CD4-positive, alpha-beta T cell treated with Interleukin-12 subunit alpha and Interleukin-12 subunit beta, for 1 hour (primary cell): ENCODE data around the gene TM4SF5.
A peak's percentile ranks its signal among the peaks of the same experiment; 100 is the strongest.

Source experiments
- DNase-seq: peaks from one replicate; pipeline ENCODE4 v3.0.0-alpha.2; 2020

Gene TM4SF5

GRCh38 chr17:4771519-4772234, at the start of gene TM4SF5:
Gene TM4SF5 (plus strand): TSS chr17:4771886. CDS start chr17:4771923, 37 bp downstream.
- DNase-seq: no peak

DNA sequence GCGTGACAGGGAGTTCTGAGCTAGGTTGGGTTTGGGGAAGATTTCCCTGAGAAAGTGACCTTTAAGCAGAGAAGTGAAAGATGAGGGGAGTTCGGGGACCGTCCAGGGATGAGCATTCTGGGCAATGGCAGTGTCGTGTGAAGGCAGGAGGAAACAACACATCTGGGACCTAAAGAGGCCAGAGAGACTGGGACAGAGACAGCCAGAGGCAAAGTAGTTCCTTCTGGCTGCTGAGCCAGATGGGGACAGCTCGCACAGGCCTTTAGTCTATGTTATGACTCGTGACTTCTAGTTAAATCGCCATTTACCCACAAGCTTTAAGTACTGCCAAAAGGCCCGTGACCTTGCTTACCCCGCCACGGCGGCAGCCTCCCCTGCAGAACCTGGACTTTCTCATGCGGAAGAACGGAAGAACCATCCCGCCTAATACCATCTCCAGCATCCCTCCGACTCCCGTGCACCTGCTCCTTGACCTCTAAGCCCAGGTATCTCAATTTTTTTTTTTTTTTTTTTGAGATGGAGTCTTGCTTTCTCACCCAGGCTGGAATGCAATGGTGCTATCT, 48.9 kb upstream of the TM4SF5 start:
- DNase-seq: no peak

- DNase-seq: no peak
These were observed 47.0 kb upstream of the TM4SF5 start for GRCh38 chr17:4724650-4725049.

- no peak for DNase-seq
These were observed 45.9 kb upstream of the TM4SF5 start for GRCh38 chr17:4725646-4726310.

- no peak for DNase-seq
These were observed 43.6 kb upstream of the TM4SF5 start for GRCh38 chr17:4728124-4728523.

DNA sequence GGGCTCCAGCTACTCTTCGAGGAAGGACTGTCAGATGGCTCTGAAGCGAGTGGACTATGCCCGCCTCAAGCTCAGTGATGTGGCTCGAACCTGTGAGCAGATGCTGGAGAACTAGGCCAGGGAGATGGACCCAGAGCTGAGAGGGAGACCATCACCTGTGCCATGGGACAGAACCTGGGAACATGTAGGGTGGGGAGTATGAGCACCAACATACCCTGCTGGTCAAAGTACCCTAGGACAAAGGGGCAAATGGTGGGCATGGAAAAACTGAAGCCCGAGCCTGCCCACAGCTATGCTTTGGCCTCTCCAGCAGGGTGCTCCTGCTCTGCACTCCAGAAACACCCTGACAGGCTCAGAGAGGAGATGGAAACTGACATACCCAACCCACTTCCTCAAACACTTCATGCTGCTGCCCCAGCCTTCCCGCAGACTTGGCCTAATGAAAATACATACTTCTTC, 38.6 kb upstream of the TM4SF5 start:
- peak; percentile 30 for DNase-seq

DNA sequence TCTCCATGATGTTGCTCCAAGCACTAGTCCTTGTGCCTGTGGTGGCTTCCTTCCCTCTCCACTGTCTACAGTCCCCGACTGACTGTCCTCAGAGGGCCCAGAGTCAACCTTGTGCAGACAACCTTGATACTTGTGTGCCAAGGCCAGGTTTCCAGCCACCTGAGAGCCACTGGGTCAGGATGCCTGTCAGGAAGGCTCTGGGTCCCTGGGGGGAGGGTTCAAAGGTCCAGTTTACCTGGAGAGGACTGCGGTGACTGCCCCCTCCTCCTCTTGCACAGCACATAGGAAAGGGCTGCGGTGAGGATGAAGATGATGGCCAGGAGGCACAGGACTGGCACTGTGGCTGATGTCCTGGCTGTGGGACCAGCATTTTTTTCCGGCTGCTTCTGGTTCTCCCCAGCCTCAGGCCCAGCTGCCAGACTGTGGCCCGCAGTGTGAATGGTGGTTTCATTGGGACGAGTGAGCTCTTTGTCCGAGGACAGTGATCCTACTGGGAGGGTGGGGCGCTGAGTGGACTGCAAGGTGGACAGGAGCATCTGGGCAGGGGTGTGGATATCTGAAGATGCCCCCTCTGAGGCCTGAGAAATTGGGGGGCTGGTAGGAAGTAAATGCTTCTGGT, 36.7 kb upstream of the TM4SF5 start:
- no peak for DNase-seq

- DNase-seq: no peak
These were observed 35.6 kb upstream of the TM4SF5 start for GRCh38 chr17:4735876-4736651.

GRCh38 chr17:4738136-4739121, 33.3 kb upstream of the TM4SF5 start:
- peak; percentile 51 for DNase-seq

DNA sequence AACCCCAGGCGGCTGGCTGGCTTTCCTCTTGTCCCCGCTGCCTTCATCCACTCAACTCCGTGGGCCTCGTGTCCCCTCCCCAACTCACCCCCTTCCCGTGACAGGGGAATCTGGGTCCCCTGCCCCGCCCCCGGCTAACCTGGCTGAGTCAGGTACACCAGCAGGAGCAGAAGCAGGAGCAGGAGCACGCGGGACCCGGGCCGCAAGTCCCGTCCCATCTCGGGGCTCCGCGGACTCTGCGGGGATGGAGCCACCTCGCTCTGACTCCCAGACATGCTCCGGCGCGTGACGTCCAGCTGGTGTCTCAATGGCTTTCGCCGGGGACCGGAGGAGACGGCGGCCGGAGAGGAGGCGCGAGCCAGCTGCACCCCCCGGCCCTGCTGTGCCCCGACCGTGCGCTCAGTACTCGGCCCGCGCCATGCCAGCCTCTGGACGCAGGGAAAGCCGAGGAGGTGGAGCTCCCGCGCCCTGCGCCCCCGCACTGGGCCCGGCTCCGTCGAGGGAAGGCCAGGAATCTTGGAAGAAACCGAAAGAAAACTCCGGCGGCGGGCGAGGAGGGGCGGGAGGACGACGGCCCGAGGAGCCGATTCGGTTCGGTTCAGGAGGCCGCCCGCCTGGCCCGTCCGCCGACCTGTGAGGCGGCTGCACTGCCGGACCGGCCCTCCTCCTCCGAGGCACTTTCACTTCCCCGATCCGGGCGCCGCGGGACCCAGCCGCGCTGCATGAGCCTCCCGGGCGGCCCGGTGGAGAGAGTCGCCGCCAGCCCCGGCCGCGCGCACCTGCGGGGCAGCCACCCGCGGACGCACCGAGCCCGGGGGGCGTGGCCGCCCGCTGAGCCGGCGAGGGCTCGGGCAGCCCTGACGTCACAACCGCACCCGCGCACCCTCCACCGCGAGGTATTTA, 32.3 kb upstream of the TM4SF5 start, which contains the start of the genes CXCL16 and ZMYND15:
Gene CXCL16, minus strand, starts transcription at position 807 of the 903 bp plus-strand sequence. Its CDS starts 589 bp downstream, at position 218.
Gene ZMYND15, plus strand, starts transcription at position 712 of the 903 bp plus-strand sequence. CDS start 716 bp downstream, outside the sequence.
- DNase-seq: peak; percentile 76

DNA sequence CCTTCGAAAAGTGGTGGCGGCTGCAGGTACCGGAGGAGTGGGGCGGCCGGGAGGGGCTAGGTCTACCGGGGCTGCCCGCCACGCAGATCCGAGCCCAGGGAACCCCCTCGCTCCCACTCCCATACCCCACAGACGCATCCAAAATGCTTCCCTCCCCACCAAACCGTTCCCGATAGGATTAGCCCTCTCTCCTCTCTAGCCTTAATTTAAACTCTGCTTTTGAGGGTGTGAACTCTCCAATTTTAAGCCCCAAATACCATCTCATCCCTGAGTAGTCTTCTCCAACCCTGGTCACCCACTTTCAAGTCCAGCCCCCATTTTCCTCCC, 31.7 kb upstream of the TM4SF5 start:
- no peak for DNase-seq

DNA sequence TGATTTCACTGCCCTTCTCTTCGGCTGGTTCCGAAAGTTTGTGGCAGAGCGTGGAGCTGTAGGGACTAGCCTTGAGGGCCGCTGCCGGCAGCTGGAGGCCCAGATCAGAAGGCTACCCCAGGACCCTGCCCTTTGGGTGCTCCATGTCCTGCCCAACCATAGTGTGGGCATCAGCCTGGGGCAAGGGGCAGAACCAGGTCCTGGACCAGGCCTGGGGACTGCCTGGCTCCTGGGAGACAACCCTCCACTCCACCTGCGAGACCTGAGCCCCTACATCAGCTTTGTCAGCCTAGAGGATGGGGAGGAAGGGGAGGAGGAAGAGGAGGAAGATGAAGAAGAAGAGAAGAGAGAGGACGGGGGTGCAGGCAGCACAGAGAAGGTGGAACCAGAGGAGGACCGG, 31.1 kb upstream of the TM4SF5 start:
- no peak for DNase-seq

- DNase-seq: no peak
These were observed 30.1 kb upstream of the TM4SF5 start for GRCh38 chr17:4741544-4741943.

- no peak for DNase-seq
These were observed 29.6 kb upstream of the TM4SF5 start for GRCh38 chr17:4742133-4742532.

- DNase-seq: no peak
These were observed 29.1 kb upstream of the TM4SF5 start for GRCh38 chr17:4742629-4743028.

GRCh38 chr17:4743216-4743615, 28.5 kb upstream of the TM4SF5 start:
- no peak for DNase-seq

DNA sequence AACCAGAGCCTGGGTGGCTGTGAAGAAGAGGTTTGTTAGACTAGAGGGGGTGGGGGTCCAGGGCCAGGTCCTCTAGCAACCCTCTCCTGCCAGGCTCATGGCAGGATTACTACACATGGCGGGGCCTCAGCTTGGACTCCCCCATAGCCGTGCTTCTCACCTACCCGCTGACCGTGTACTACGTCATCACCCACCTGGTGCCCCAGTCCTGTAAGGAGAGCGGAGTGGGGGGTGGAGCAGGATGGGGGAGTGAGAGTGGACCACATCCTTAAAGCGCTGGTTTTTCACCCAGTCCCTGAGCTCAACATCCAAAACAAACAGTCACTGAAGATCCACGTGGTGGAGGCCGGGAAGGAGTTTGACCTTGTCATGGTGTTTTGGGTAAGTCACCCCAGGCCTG, 27.8 kb upstream of the TM4SF5 start:
- no peak for DNase-seq

DNA sequence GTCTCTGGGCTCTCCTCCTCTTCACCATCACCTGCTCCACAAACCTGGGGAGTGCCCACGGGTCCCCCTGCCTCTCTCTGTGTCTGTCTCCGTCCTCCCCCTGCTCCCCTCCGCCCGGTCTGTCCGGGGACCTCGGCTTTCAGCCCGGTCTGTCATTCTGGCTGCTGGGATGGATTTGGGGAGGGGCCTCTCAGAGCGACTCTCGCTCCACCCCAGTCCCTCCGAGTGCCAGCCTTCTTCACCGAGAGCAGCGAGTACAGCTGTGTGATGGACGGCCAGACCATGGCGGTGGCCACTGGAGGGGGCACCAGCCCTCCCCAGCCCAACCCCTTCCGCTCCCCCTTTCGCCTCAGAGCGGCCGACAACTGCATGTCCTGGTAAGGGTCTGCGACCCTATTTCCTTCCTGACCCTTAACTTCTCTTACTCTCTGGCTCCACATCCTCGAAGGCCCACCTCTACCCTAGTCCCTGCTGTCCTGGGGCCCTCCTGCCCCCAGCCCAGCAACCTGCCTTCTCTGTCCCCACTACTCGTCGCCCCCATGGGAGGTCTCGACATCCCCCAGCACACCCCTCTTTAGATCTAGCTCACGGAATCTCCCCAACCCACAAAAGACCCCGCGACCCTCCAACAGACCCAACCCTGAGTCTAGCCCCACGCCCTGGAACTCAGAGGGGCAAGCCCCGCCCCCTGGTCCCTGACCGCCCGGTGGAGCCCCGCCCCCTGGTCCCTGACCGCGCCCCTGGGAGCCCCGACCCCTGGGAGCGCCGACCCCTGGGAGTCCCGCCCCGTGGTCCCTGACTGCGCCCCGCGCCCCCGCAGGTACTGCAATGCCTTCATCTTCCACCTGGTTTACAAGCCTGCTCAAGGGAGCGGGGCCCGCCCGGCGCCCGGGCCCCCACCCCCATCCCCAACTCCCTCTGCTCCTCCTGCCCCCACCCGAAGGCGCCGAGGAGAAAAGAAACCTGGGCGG, 26.4 kb upstream of the TM4SF5 start:
- DNase-seq: no peak

DNA sequence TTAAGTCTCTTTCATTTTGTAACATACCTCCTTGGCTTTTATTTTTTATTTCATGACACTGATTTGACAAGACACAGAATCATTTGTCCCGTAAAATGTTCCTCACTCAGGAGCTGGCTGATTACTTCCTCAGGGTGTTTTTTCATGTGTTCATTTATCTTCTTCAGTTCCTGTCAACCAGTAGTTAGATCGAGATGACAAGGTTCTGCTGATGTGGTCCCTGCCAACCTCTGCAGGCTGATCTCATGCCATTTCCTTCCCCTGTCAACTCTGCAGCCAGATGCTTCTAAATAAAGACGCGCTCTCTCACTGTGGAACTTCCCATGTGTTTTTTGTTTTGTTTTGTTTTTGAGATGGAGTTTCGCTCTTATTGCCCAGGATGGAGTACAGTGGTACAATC, 23.8 kb upstream of the TM4SF5 start:
- peak; percentile 47 for DNase-seq
